HL-60 (cell line): ENCODE results near the gene CD164.

Experiments used
- DNase-seq, 2 experiments: peaks; one replicate each; pipeline ENCODE4 v3.0.0-alpha.2; 2010 to 2020; ENCODE audit warnings: low read depth in 1 of 2, low spot score in 1 of 2
- H3K27ac ChIP-seq: fragments of 250-450 bp; sonication (Bioruptor Pico); replicated peaks from 2 replicates; pipeline ENCODE4 v1.5.1; 2020; ENCODE audit warnings: mild to moderate bottlenecking, moderate library complexity
- H3K27me3 ChIP-seq: fragments of 250-450 bp; sonication (Bioruptor Pico); 2 replicates; pipeline ENCODE4 v1.5.1; 2021; ENCODE audit warnings: mild to moderate bottlenecking, moderate library complexity; ENCODE audit not compliant: insufficient read depth, poor library complexity, severe bottlenecking
- H3K4me3 ChIP-seq: replicated peaks from 2 replicates; pipeline ENCODE4 v1.5.1; 2011; ENCODE audit warnings: mild to moderate bottlenecking, control low read depth, low read length; ENCODE audit not compliant: insufficient read depth
- GABPA ChIP-seq: IDR thresholded peaks from 2 replicates; pipeline ENCODE4 v1.6.1; 2012; ENCODE audit warnings: low read depth
- POLR2AphosphoS5 ChIP-seq: IDR thresholded peaks from 2 replicates; pipeline ENCODE4 v1.6.1; 2012; ENCODE audit warnings: low read depth
- REST ChIP-seq: IDR thresholded peaks from 2 replicates; pipeline ENCODE4 v1.6.1; 2012; ENCODE audit warnings: low read depth; ENCODE audit not compliant: insufficient replicate concordance
- SPI1 ChIP-seq: IDR thresholded peaks from 2 replicates; pipeline ENCODE4 v1.6.1; 2012; ENCODE audit warnings: low read depth, mild to moderate bottlenecking, borderline replicate concordance
- TF ChIP-seq, protein P1 (sequence below): IDR thresholded peaks from one replicate; pipeline ENCODE4 v1.5.1; 2011; ENCODE audit warnings: low read length, control low read depth, inconsistent platforms; ENCODE audit not compliant: insufficient read depth

The CD164 gene

GRCh38 chr6:109360791-109361190 is 21.5 kb downstream of the CD164 start:
- TF ChIP-seq REST (no peak), SPI1 (no peak), GABPA (no peak), POLR2AphosphoS5 (no peak)
- TF ChIP-seq, protein P1, sequence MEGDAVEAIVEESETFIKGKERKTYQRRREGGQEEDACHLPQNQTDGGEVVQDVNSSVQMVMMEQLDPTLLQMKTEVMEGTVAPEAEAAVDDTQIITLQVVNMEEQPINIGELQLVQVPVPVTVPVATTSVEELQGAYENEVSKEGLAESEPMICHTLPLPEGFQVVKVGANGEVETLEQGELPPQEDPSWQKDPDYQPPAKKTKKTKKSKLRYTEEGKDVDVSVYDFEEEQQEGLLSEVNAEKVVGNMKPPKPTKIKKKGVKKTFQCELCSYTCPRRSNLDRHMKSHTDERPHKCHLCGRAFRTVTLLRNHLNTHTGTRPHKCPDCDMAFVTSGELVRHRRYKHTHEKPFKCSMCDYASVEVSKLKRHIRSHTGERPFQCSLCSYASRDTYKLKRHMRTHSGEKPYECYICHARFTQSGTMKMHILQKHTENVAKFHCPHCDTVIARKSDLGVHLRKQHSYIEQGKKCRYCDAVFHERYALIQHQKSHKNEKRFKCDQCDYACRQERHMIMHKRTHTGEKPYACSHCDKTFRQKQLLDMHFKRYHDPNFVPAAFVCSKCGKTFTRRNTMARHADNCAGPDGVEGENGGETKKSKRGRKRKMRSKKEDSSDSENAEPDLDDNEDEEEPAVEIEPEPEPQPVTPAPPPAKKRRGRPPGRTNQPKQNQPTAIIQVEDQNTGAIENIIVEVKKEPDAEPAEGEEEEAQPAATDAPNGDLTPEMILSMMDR: no peak
- Histone ChIP-seq H3K27me3 (no peaks in the 10 kb centered on the region), H3K4me3 (no peak overlapping the region), H3K27ac (no peak overlapping the region)
- DNase-seq: no peak

DNA sequence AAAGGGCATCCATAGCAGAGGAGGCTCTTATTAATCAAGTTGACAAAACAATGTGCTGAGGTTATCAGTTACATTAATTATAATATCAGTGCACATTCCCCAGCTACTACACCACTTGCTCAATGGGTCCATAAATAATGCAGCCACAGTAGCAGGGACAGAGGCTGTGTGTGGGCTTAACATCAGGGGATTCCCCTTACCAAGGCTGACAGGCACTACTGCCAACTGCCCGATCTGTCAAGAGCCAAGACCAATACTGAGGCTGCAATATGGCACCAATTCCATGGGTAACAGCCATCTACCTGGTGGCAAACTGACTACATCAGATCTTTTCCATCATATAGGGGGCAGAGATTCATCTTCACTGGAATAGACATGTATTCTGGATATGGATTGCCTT is 22.0 kb downstream of the CD164 start:
- Histone ChIP-seq H3K27me3 (no peaks in the 10 kb centered on the region), H3K27ac (no peak overlapping the region), H3K4me3 (no peak overlapping the region)
- TF ChIP-seq SPI1 (no peak), REST (no peak), POLR2AphosphoS5 (no peak), GABPA (no peak)
- TF ChIP-seq, protein P1: no peak
- DNase-seq: no peak

- Histone ChIP-seq H3K27ac (no peak overlapping the region), H3K4me3 (no peak overlapping the region), H3K27me3 (no peaks in the 10 kb centered on the region)
- no peak for DNase-seq
- TF ChIP-seq POLR2AphosphoS5 (no peak), SPI1 (no peak), GABPA (no peak)
- TF ChIP-seq, protein P1: no peak
Measured at GRCh38 chr6:109359248-109359647, 23.0 kb downstream of the CD164 start.

- no peak overlapping the region for H3K4me3 ChIP-seq
- DNase-seq: no peak
- H3K27ac ChIP-seq: no peak overlapping the region
- TF ChIP-seq, protein P1: no peak
- TF ChIP-seq GABPA (no peak), REST (no peak)
- H3K27me3 ChIP-seq: no peaks in the 10 kb centered on the region
Measured at GRCh38 chr6:109358204-109358603, 24.1 kb downstream of the CD164 start.
